Cardiac fibroblast (primary cell): ENCODE data around the gene ZG16.
"Not testable (repeated sequence)": the region's sequence is repeated elsewhere in the genome, so short reads cannot be mapped to it uniquely, and the experiment has no call there.

Source experiments
- DNase-seq, 2 donors: peaks; one replicate each; pipeline versions ENCODE4 v3.0.0 to v3.0.0-alpha.2; 2010; ENCODE audit warnings: low read depth in 2 of 2
- H3K4me3 ChIP-seq, 2 donors: replicated peaks in 1 of 2; 1 replicate in 1 of 2; 2 replicates in 1 of 2; pipeline ENCODE4 v1.5.1; 2011; ENCODE audit warnings: low read depth in 2 of 2, low read length in 2 of 2, mild to moderate bottlenecking in 2 of 2, moderate library complexity in 1 of 2
- CTCF ChIP-seq: IDR thresholded peaks from one replicate; pipeline ENCODE4 v1.5.1; 2011; ENCODE audit warnings: low read depth, mild to moderate bottlenecking, low read length, inconsistent platforms

ZG16 gene

GRCh38 chr16:29765167-29766032 lies 12.7 kb upstream of the ZG16 start:
- no peak for TF ChIP-seq CTCF
- H3K4me3 ChIP-seq = no peak overlapping the region
- DNase-seq = no peak

- DNase-seq = no peak
- H3K4me3 ChIP-seq = no peak overlapping the region
- TF ChIP-seq CTCF = no peak
Observed at GRCh38 chr16:29766571-29766970, 11.5 kb upstream of the ZG16 start.

GRCh38 chr16:29767062-29767461 lies 11.0 kb upstream of the ZG16 start:
- no peak for DNase-seq
- no peak overlapping the region for H3K4me3 ChIP-seq
- TF ChIP-seq CTCF = no peak

GRCh38 chr16:29769507-29769906 lies 8.5 kb upstream of the ZG16 start:
- no peak for TF ChIP-seq CTCF

GRCh38 chr16:29770250-29770929 lies 7.7 kb upstream of the ZG16 start:
- DNase-seq = no peak
- TF ChIP-seq CTCF = no peak
- no peak overlapping the region for H3K4me3 ChIP-seq

More at GRCh38 chr16:29769507-29769906, 8.5 kb upstream of the ZG16 start:
- DNase-seq = no peak
- no peak overlapping the region for H3K4me3 ChIP-seq

- DNase-seq = peak in 1 of 2 donors; percentile 10
Observed at GRCh38 chr16:29772330-29772729, 5.7 kb upstream of the ZG16 start.

GRCh38 chr16:29774730-29775129 lies 3.3 kb upstream of the ZG16 start:
- no peak for DNase-seq
- no peak overlapping the region for H3K4me3 ChIP-seq
- no peak for TF ChIP-seq CTCF

More at GRCh38 chr16:29772330-29772729, 5.7 kb upstream of the ZG16 start:
- not testable (repeated sequence) for H3K4me3 ChIP-seq
